ENCODE data around the gene CDKAL1.

- TF ChIP-seq POLR2AphosphoS5 (IDR thresholded peaks at IDR 0.05; ENCODE audit: low read depth) (no peak), CTCF (IDR thresholded peaks at IDR 0.05; ENCODE audit: insufficient read depth, low read length) (no peak), REST (IDR thresholded peaks at IDR 0.05; ENCODE audit: insufficient replicate concordance, low read depth) (no peak), GABPA (IDR thresholded peaks at IDR 0.05; ENCODE audit: low read depth) (no peak), SPI1 (IDR thresholded peaks at IDR 0.05; ENCODE audit: borderline replicate concordance, low read depth) (no peak)
Measured at GRCh38 chr6:20660534-20660933, 126.3 kb downstream of the CDKAL1 start.
